ENCODE data around the gene ORM1. TPM values are rescaled to one million over a fixed set of nuclear protein-coding genes. Genes with fewer than 3 reads are reported as not detected.

ORM1 gene
- total and polyA plus RNA-seq, 10 of the 15 experiments (the other 5 are each of a cell fraction or from before 2014, with no cell fraction given), result 4.4 TPM; not detected in 9

GRCh38 chr9:114290561-114290986 is 32.3 kb upstream of the ORM1 start:
- ATAC-seq, result peak; percentile 38
- ChIA-PET SMC1A (ENCODE audit: uncharacterized antibody, unreplicated experiment) (interaction anchor here (0.9 to 1.5 kb wide), 6 partner anchors 11 to 363 kb away, joined by 3 to 4 read pairs (median 3); no protein-coding TSS in a partner anchor), POLR2A (no interaction called here), CTCF (interaction anchor here (0.5 to 5.8 kb wide), 28 partner anchors 8 to 735 kb away, joined by 3 to 61 read pairs (median 4); partner anchors contain the start of gene COL27A1), RAD21 (ENCODE audit: unreplicated experiment) (interaction anchor here (0.6 to 2.7 kb wide), 6 partner anchors 19 to 461 kb away, joined by 3 to 24 read pairs (median 4); no protein-coding TSS in a partner anchor)
- Histone ChIP-seq H2AFZ (ENCODE audit: control insufficient read depth, low read depth, low read length) (no peak overlapping the region), H3K9ac (ENCODE audit: control insufficient read depth, insufficient read depth, low read length) (no peak overlapping the region), H3K36me3 (ENCODE audit: control insufficient read depth in 2 of 2, insufficient read depth in 2 of 2, low read length in 1 of 2) (no peaks in the 10 kb centered on the region), H3K79me2 (ENCODE audit: control insufficient read depth, insufficient read depth, low read length) (no peaks in the 10 kb centered on the region), H3K4me3 (no peak overlapping the region), H3K9me3 (replicated peaks; ENCODE audit: control insufficient read depth, insufficient read depth, low read length) (no peaks in the 10 kb centered on the region), H3K27me3 (replicated peaks in 1 of 2; ENCODE audit: control insufficient read depth in 2 of 2, insufficient read depth in 2 of 2, low read length in 1 of 2) (no peaks in the 10 kb centered on the region; a peak in 1 of 4 replicates), H3K27ac (ENCODE audit: control insufficient read depth, insufficient read depth) (no peak overlapping the region), H3K4me1 (ENCODE audit: control insufficient read depth, insufficient read depth, low read length) (no peaks in the 10 kb centered on the region), H3K4me2 (ENCODE audit: control insufficient read depth, insufficient read depth) (no peak overlapping the region), H4K20me1 (ENCODE audit: control insufficient read depth, insufficient read depth) (0 out of 2 replicates have a peak, but pooled peaks cover 2% of the 10 kb centered on the region)
- intact Hi-C loops (cut with micrococcal nuclease; ENCODE audit: unreplicated experiment), result no loop called here
- no TSS peak for BruUV-seq (replicated peaks)
- WGBS (ENCODE audit: insufficient coverage, insufficient replicate concordance, low lambda C conversion rate, missing lambda C conversion rate), result 20% methylated on average over 5 of the region's 7 CpGs
- FAIRE-seq, result no peak
- in situ Hi-C loops (cut with MboI), result loop anchor here (25.0 kb wide), 1 partner anchor 203 kb away; the partner anchor contains the start of genes AMBP and KIF12
- no peak for DNase-seq (ENCODE audit: low read depth, low spot score)
- TF ChIP-seq TCF7 (IDR thresholded peaks at IDR 0.05; ENCODE audit: borderline replicate concordance) (no peak), E4F1 (IDR thresholded peaks at IDR 0.05; ENCODE audit: borderline replicate concordance, partially characterized antibody) (no peak), USF1 (IDR thresholded peaks at IDR 0.05; ENCODE audit: borderline replicate concordance, extremely low read length, insufficient read depth, low read depth, low read length) (no peak), KAT2A (conservative IDR thresholded peaks at IDR 0.05; ENCODE audit: control insufficient read depth, low read depth, low read length) (no peak), SMAD1 (IDR thresholded peaks at IDR 0.05; ENCODE audit: low read depth, partially characterized antibody) (no peak), POU2F2 (IDR thresholded peaks at IDR 0.05; ENCODE audit: borderline replicate concordance, low read depth, low read length) (no peak), CBFB (IDR thresholded peaks at IDR 0.05; ENCODE audit: low read depth) (no peak), ZBTB33 (IDR thresholded peaks at IDR 0.05) (no peak), PBX3 (IDR thresholded peaks at IDR 0.05; ENCODE audit: insufficient replicate concordance, low read depth, low read length) (no peak), ZNF24 (IDR thresholded peaks at IDR 0.05) (no peak), SUPT20H (IDR thresholded peaks at IDR 0.05; ENCODE audit: borderline replicate concordance, control insufficient read depth, low read depth, low read length) (no peak), CHD1 (IDR thresholded peaks at IDR 0.05; ENCODE audit: low read depth, low read length) (no peak), NR2C1 (IDR thresholded peaks at IDR 0.05) (no peak), PML (IDR thresholded peaks at IDR 0.05; ENCODE audit: low read length) (no peak)

Data from GM12878 (cell line).